Hematopoietic multipotent progenitor cell (in vitro differentiated cells): ENCODE measurements around the gene MMP15. TPM values are rescaled to one million over a fixed set of nuclear protein-coding genes. Genes with fewer than 3 reads are reported as not detected.
"Not testable (repeated sequence)": the region's sequence is repeated elsewhere in the genome, so short reads cannot be mapped to it uniquely, and the experiment has no call there.

ENCODE experiments used
- DNase-seq, 3 donors: peaks; one replicate each; pipeline ENCODE4 v3.0.0-alpha.2; 2011 to 2015; ENCODE audit warnings: low read depth in 2 of 3, low spot score in 2 of 3
- small RNA-seq: library from RNA; depleted of rRNA; stranded (forward); fragments of <200 nt; gene quantifications from one replicate; pipeline ENCODE3, GENCODE V24; 2012
- total RNA-seq: library from RNA; depleted of rRNA; stranded (reverse); fragments of >200 nt; gene quantifications from one replicate; pipeline ENCODE4 v1.2.3, GENCODE V29; 2012

Gene MMP15
- total RNA-seq, 1 donor = 3.0 TPM

GRCh38 chr16:58082381-58082780, 56.8 kb downstream of the MMP15 start:
- no peak for DNase-seq

- no peak for DNase-seq
Measured at GRCh38 chr16:58084635-58085034, 59.1 kb downstream of the MMP15 start.

- DNase-seq = no peak
Measured at GRCh38 chr16:58085171-58085570, 59.6 kb downstream of the MMP15 start.

GRCh38 chr16:58085584-58086251, 60.2 kb downstream of the MMP15 start:
- no peak for DNase-seq

- no peak for DNase-seq
Measured at GRCh38 chr16:58086381-58087208, 61.0 kb downstream of the MMP15 start.

- DNase-seq = no peak
Measured at GRCh38 chr16:58087209-58087913, 61.8 kb downstream of the MMP15 start.

GRCh38 chr16:58088091-58088490, 62.5 kb downstream of the MMP15 start:
- DNase-seq = no peak

GRCh38 chr16:58090396-58090795, 64.8 kb downstream of the MMP15 start:
- not testable (repeated sequence) for DNase-seq

- no peak for DNase-seq
Measured at GRCh38 chr16:58094026-58094425, 68.5 kb downstream of the MMP15 start.

- no peak for DNase-seq
Measured at GRCh38 chr16:58094791-58095574, 69.4 kb downstream of the MMP15 start.

GRCh38 chr16:58095575-58095960, 70.0 kb downstream of the MMP15 start:
- not testable (repeated sequence) for DNase-seq

GRCh38 chr16:58096249-58096648, 70.7 kb downstream of the MMP15 start:
- no peak for DNase-seq

Small RNAs within 50 kb of the gene (small RNA-seq; reads per million reads assigned to genes)
- gene RF00019 = not detected

Other genes starting within 250 kb of the MMP15 start
- 38.8 TPM for gene KIFC3, start 223.3 kb upstream of the MMP15 start, total RNA-seq
- not detected for gene CNGB1, start 54.6 kb upstream of the MMP15 start, total RNA-seq
- gene ZNF319, start 25.1 kb upstream of the MMP15 start, total RNA-seq = 11.0 TPM
- 33.7 TPM for gene USB1, start 24.3 kb upstream of the MMP15 start, total RNA-seq
- gene CFAP20, start 103.6 kb downstream of the MMP15 start, total RNA-seq = 61.4 TPM
- 21.8 TPM for gene CSNK2A2, start 172.4 kb downstream of the MMP15 start, total RNA-seq